ENCODE data around the gene CCDC12. TPM values are rescaled to one million over a fixed set of nuclear protein-coding genes. Genes with fewer than 3 reads are reported as not detected.
A peak's percentile ranks its signal among the peaks of the same experiment; 100 is the strongest.

CCDC12 gene
- total RNA-seq, 4 donors from 2014 or later = 4.1 to 92.0 (median 41.2) TPM

DNA sequence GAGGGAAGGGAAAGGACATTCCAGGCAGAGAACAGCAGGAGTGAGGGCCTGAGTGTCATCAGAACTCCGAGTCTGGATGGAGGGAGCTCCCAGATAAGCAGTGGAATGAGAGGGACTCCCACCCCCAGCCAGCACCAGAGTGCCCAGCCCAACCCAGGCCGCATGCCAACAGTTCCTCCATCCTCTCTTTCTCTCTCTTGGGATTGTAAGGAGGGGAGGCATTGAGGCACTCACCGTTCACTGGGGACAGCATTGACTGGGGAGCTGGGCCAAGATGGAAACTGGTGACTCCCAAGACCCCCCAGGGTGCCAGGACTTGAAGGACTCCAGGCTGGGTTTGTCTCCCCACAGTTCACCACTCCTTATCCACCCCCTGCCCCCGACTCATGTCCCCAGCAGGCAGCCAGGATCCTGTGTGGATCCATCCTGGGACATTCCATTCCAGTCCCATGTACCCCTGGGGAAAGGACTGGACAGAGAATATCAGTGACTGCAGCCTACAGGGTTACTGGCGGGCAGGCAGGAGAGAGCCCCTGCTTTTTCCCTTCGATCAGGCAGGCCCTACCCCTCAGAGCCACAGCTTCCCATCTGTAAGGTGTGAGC is 83.3 kb downstream of the CCDC12 start:
- TF ChIP-seq, protein P1, sequence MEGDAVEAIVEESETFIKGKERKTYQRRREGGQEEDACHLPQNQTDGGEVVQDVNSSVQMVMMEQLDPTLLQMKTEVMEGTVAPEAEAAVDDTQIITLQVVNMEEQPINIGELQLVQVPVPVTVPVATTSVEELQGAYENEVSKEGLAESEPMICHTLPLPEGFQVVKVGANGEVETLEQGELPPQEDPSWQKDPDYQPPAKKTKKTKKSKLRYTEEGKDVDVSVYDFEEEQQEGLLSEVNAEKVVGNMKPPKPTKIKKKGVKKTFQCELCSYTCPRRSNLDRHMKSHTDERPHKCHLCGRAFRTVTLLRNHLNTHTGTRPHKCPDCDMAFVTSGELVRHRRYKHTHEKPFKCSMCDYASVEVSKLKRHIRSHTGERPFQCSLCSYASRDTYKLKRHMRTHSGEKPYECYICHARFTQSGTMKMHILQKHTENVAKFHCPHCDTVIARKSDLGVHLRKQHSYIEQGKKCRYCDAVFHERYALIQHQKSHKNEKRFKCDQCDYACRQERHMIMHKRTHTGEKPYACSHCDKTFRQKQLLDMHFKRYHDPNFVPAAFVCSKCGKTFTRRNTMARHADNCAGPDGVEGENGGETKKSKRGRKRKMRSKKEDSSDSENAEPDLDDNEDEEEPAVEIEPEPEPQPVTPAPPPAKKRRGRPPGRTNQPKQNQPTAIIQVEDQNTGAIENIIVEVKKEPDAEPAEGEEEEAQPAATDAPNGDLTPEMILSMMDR (IDR thresholded peaks at IDR 0.05) = no peak
- no peak for TF ChIP-seq POLR2A (IDR thresholded peaks at IDR 0.05)
- intact Hi-C loops (cut with DNase I; ENCODE audit: low total_unique reads) = no loop called here
- no peak overlapping the region for H3K4me3 ChIP-seq

GRCh38 chr3:46892285-46893145 is 84.0 kb downstream of the CCDC12 start:
- Histone ChIP-seq H3K36me3 (no peaks in the 10 kb centered on the region), H3K27me3 (no peaks in the 10 kb centered on the region), H3K27ac (no peak overlapping the region), H3K4me3 (peak overlapping the region; percentile 10 to 33), H3K4me1 (peaks cover 0 to 22% of the 10 kb centered on the region in 2 donors), H3K9me3 (no peaks in the 10 kb centered on the region)
- DNase-seq = peak; percentile 63 to 73
- TF ChIP-seq, protein P1 (IDR thresholded peaks at IDR 0.05) = no peak
- no peak for TF ChIP-seq POLR2A (IDR thresholded peaks at IDR 0.05)
- intact Hi-C loops (cut with DNase I; ENCODE audit: low total_unique reads) = no loop called here

More for the DNA sequence above, 83.3 kb downstream of the CCDC12 start:
- Histone ChIP-seq H3K9me3 (no peaks in the 10 kb centered on the region), H3K4me1 (peaks cover 0 to 22% of the 10 kb centered on the region in 2 donors), H3K27me3 (no peaks in the 10 kb centered on the region), H3K36me3 (no peaks in the 10 kb centered on the region), H3K27ac (no peak overlapping the region)
- DNase-seq = no peak

DNA sequence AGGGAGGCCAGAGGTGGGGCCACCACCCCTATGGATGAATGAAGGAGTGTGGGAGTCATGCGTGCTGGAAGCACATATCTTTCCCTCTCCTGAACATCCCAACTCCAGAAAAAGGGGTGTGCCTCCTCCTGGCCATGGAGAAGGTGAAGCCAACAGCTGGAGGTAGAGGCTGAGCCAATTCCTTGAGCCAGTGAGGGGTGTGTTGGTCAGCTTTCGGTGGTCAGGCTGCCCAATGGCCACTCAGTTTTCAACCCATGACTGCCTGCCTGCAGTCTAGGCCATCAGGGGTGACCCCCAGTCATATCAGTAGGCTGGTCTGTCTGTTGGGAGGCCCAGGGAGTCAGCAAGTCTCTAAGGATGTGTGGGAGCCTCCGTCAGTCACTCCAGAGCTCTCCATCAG is 85.4 kb downstream of the CCDC12 start:
- Histone ChIP-seq H3K4me3 (no peak overlapping the region), H3K9me3 (no peaks in the 10 kb centered on the region), H3K36me3 (no peaks in the 10 kb centered on the region), H3K27ac (no peak overlapping the region), H3K27me3 (no peaks in the 10 kb centered on the region), H3K4me1 (peaks cover 0 to 22% of the 10 kb centered on the region in 2 donors)
- intact Hi-C loops (cut with DNase I; ENCODE audit: low total_unique reads) = no loop called here
- DNase-seq = no peak
- TF ChIP-seq POLR2A (IDR thresholded peaks at IDR 0.05) = no peak
- TF ChIP-seq, protein P1 (IDR thresholded peaks at IDR 0.05) = no peak

GRCh38 chr3:46890132-46890531 is 86.4 kb downstream of the CCDC12 start:
- Histone ChIP-seq H3K27ac (no peak overlapping the region), H3K4me1 (peaks cover 0 to 22% of the 10 kb centered on the region in 2 donors), H3K36me3 (no peaks in the 10 kb centered on the region), H3K27me3 (no peaks in the 10 kb centered on the region), H3K4me3 (no peak overlapping the region), H3K9me3 (no peaks in the 10 kb centered on the region)
- no peak for DNase-seq
- intact Hi-C loops (cut with DNase I; ENCODE audit: low total_unique reads) = no loop called here
- TF ChIP-seq, protein P1 (IDR thresholded peaks at IDR 0.05) = no peak
- TF ChIP-seq POLR2A (IDR thresholded peaks at IDR 0.05) = no peak

All from uterus (tissue), 4 donors.